Measurements from ENCODE around the gene SH3D19.
A peak's percentile ranks its signal among the peaks of the same experiment; 100 is the strongest.

Gene SH3D19, protein sequence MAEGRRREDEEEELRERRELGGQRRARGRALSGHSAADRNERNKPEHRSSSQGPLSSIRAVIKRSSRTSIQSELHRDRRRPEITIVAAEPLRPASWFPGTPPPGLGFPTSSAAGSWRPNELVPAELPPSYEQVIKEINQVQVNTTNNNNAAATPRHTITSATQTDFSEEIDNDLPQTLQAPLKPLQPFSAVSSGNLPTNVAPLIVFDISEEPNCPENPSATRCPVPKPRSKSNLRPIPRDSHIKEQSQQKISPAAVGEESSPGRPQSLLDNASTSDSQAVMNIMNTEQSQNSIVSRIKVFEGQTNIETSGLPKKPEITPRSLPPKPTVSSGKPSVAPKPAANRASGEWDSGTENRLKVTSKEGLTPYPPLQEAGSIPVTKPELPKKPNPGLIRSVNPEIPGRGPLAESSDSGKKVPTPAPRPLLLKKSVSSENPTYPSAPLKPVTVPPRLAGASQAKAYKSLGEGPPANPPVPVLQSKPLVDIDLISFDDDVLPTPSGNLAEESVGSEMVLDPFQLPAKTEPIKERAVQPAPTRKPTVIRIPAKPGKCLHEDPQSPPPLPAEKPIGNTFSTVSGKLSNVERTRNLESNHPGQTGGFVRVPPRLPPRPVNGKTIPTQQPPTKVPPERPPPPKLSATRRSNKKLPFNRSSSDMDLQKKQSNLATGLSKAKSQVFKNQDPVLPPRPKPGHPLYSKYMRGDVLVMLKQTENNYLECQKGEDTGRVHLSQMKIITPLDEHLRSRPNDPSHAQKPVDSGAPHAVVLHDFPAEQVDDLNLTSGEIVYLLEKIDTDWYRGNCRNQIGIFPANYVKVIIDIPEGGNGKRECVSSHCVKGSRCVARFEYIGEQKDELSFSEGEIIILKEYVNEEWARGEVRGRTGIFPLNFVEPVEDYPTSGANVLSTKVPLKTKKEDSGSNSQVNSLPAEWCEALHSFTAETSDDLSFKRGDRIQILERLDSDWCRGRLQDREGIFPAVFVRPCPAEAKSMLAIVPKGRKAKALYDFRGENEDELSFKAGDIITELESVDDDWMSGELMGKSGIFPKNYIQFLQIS

DNA sequence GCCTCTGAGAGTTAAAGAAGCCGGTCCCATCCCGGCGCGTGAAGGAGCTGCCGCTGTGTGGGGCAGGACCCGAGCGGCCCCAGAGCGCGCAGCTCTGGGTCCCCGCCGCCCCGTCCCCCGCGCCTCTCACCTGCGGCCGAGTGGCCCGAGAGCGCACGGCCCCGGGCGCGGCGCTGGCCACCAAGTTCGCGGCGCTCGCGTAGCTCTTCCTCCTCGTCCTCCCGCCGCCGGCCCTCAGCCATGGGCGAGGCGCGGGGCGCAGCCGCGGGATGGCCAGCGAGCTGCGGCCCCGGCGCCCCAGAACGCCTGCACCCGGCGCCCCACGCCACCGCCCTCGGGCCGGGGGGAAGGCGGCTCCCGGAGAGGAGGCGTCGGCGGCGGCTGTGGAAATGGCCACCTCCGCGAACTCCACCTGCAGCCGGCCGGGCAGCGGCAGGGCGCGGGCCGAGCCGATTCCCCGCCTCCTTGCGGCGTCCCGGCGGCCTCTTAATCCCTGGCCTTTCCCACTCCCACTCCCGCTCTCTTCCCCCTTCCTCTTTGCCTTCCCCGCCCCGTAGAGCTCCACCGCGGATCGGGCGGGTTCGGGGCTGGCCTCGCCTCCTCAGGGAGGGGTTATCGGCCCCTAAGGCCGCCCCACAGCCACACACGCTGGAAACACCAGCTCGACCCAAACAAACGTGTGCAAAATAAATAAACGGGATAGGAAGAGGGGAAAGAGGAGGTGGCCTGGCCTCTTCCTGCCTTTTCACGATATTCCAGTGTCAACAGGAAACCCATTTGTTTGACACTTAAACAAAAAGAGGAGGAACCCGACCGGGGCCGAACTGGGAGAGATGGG lies at the start of gene SH3D19:
TSS of gene SH3D19 (minus strand) at position 495 of the 838 bp plus-strand sequence. CDS start at position 242, 253 bp downstream.
- DNase-seq, result no peak

DNA sequence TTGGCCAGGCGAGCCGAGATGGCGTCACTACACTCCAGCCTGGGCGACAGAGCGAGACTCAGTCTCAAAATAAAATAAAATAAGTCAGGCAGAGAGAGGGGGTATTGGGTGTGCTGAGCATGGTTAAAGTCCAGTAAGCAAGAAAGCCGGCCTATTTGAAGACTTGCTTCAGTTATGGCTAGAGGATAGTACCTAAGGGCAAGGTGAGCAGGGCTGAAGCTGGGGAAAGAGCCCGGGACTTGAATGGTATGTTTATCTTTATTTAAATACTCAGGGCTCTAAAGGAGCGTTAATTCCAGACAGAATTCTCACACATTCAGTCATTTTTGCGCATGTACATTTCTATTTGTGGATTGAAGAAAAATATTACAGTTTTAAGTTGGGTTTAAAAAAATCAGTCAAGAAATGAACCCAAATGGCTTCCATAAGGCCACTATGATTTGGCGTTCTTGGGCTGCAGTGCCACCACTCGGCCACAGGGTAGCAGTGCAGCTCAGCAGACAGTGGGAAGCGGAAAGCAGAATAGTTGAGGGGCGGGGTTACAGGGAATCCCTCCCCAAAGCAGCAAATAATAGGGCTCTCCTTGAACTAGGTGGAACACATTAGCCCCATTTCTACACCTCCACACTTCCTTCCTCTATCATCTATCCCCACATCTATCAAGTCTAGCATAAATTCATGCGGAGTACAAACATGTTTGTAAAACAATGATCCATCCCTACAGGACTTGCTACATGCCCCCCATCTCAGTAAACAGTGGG lies 37.2 kb upstream of the SH3D19 start:
- DNase-seq, result peak; percentile 0

DNA sequence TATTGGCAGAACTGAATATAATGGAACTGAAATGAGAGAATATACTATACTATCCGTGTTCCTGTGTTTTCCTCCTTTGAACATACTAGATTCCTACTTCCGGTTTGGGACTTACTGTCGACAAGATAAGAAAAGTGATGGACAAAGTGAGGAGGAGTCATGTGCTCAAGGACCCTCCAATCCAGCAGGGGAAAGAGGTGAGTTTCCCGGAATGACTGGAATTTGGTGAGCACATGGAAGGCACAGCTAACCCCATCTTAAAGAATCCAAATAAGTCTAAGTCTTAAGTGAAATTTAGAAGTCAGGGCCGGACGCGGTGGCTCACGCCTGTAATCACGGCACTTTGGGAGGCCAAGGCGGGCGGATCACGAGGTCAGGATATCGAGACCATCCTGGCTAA lies 36.6 kb upstream of the SH3D19 start:
- no peak for DNase-seq

DNA sequence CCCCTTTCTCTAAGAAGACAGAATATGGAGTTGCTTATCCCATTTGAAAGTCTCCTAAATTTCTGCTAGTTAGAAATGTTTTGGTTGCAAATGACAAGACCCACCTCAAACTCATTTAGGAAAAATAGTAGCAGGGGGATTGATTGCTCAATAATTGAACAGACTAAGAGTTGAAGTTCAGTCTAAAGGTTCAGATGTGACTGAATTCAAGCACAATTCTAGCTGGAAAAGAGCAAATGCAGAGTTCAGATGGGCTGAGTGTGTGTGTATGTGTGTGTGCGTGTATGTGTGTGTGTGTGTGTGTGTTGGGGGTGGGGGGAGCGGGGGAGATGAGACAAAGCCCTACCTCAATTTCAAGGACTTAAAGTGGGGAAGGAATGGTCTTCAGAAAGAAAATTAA lies 35.7 kb upstream of the SH3D19 start:
- DNase-seq, result no peak

DNA sequence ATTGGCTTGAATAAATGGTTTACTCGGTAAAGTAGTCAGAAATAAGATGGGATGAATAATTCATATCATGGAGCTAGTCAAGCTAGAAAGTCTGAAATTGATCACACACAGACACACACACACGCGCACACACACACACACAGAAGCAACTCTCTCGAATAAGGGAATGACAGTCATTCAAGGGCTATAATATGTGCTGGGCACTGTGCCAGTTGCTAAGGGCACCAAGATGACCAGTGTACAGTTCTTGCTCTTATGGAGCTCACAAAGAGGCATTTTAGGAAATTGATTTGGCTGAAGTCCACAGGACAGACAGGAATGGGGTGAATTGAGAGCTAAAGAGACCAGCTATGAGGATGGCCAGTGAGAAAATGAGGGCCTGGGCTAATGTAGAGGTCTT lies 34.2 kb upstream of the SH3D19 start:
- DNase-seq, result no peak

DNA sequence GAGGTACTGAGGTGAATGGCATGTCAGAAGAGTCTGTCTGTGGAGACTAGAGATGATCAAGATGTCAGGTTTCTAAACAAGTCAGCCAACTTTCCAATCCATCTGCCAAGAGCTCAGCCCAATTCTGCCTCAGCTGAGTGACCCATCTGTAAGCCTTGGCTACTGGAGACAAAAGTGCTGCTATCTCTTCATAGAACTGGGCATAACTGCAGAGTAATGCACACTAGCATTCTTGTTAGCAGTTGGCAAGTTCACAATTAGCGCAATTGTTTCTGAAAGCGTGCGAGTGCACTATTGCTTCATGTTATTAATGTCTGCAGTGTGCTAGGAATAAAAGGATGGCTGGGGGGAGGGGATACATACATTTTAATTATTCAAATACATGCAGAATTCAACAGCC lies 32.9 kb upstream of the SH3D19 start:
- DNase-seq, result no peak

DNA sequence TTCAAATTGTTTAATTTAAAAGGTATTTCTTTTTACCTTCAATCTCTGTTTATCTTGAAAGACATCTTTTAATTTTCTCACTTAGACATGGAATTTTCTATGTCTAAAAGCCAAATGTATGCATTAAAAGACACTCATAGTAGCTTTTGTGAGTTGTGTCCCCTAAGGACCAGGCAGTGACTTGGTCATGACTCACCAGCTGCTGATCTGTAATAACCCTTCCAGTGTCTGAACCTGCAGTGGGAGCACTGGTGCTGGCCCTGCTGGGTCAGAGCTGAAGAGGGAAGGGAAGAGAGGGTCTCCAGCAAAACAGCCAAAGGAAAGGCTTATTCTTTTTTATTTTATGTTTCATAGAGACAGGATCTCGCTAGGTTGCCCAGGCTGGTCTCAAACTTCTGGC lies 31.1 kb upstream of the SH3D19 start:
- no peak for DNase-seq

DNA sequence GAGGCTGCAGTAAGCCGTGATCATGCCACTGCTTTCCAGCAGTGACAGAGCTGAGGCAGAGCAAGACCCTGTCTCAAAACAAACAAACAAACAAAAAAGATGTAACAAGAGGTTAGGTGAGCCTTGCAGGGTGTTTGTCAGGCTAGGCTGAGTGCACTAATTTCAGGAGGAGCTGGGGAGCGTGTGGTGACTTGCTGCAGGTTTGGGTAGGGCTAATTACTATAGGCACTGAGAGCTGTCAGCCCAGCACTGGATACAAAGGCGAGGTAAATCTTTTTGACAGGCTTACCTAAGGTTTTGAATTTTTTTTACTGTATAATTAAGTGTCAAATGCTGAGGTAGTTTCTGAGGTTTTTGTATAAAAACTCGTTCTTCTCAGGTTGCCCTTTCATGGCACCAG lies 29.8 kb upstream of the SH3D19 start:
- no peak for DNase-seq

DNA sequence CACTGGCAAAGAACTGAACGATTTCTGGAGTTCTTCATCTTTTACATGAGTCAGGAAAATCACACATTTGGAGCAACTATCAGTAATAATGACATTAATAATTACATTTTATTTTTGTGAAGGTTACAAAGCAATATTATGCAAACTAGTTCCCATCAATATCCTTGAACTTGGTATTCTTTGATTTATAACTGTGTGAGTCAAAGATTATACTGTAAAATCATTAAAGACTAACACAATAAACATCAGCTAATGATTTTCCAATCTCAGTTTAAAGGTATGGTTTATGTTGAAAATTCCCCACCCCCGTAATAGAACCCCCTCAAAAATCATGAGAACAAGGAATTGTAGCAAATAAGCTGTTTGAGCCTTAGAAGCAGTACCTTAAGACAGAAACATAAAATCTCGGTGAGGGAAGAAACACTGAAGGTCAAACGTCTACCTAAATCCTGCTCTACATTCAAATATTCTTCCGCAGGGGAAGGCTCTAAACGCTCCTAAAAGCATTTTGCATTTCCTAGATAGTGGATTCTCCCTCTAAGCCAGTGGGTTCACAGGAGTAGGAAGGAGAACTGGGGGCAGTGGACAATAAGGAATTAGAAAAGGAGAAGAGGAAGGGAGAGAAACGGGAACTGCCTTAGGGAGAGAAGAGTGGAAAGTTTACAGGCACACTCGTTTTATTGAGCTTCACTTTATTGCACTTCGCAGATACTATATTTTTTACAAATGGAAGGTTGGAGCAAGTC lies 22.3 kb upstream of the SH3D19 start:
- DNase-seq, result no peak

DNA sequence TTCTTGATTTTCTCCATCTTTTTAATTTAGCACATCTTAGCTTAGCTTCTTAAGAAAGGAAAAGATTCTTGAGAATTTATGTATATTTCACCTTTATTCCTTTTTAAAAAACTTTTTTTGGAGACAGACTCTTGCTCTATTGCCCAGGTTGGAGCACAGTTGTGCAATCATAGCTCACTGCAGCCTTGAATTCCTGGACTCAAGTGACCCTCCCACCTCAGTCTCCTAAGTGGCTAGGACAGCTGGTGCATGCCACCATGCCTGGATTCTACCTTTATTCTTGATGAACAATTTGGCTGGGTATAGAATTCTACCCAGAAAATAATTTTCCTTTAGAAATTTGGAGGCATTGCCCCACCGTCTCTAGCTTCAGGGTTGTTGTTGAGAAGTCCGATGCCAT lies 19.5 kb upstream of the SH3D19 start:
- no peak for DNase-seq

DNA sequence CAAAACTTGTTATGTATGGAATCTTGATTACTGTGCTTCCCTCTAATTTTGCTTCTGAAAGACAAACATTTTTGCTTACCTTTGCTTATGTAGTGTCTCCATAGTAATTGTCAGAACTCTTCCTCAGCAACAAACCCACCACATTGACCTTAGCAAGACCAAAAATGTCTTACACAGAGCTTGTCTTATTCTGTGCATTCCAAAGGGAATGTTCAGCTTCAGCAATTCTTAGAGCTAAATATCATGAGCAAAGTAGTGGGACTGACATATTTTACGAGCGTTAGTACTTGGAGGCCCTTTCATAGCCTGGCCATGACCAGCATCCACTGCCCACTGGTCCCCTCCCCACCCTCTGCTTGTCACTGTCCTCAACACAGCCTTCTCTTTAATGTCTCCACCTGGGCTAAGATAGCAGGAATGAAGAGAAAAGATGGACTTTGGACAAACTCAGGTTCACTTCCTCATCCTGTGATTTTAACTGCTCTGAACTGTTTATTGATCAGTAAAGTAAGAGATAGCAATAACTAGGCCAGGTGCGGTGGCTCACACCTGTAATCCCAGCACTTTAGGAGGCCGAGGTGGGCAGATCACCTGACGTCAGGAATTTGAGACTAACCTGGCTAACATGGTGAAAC lies 15.5 kb upstream of the SH3D19 start:
- no peak for DNase-seq

DNA sequence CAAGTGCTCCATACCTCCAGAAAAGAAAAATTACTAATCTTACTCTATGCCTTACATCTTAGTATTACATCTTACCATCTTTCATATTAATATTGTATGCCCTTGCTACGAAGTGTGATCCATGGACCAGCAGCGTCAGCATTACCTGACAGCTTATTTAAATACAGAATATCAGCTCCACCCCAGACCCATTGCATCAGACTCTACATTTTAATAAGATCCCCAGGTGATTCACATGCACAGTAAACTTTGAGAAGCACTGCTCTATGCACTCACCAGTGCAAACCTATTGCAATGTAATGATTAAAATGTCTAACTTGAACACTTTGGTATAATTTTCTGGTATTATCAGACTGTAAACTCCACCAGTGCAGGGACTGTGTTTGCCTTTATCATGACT lies 14.1 kb upstream of the SH3D19 start:
- DNase-seq, result no peak

DNA sequence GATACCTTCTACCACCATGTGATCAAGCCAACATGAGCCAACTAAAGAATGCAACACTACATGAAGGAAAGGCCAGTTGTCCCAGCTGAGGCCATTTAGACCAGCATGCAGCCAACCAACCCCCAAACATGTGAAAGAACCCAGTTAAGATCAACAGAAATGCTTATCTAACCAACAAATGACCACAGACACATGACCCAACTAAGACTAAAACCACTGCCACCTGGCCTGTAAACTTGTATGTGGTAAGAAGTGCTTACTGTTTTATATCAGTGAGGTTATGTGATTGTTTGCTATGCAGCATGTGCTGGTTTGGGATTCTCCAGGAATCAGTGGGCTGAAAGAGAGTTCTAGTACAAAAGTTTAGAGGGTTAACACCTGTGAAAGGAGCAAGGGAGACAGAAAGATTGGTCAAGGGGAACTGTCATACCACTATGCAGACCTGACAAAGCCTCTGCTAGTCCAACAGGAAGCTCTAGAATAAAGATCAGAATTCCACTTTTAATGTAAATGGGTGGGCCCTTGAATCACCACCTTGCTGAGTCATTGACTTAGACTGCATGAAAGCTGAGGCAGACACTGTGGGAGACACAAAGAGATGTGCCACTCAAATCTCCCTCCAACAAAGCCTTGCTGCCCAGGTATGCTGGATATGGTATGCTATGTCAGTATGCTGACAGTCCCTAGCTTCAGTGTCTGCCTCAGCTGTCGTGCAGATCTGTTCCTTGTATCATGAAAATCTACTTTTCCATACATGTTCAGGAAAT lies 6.1 kb upstream of the SH3D19 start:
- no peak for DNase-seq

DNA sequence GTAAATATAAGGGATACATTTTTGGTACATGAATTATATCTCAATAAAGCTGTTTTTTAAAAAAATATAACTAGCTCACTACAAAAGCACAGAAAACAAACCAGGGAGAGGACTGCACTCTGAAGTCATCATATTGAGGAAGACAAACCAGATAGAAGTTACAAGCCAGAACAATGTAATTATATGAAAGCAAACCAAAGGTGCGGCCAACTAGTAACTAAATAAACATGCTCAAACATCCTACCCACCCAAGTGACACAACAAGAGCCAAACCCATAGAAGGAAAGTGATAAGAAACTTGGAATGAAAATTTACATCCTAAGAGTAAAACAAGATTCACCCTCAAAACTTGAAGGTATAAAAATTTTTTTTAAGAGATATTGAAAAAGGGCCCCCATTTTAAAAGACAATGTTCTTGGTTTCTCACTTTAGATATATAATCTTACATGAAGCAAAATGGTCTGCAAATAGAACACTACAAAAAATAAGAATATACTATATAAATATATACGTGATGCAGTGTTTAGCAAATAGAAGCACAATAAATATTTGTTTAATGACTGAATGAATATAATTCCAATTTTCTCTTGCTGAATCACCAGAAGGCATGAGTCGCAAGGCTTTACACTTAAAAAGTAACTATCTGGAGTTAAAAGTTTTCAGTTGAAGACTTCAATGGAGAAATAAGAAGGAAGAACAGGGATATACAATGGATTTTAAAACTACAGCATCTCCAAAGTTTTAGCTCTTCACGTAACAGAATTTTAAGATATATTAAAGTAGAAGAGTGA lies 4.0 kb upstream of the SH3D19 start:
- DNase-seq, result no peak

DNA sequence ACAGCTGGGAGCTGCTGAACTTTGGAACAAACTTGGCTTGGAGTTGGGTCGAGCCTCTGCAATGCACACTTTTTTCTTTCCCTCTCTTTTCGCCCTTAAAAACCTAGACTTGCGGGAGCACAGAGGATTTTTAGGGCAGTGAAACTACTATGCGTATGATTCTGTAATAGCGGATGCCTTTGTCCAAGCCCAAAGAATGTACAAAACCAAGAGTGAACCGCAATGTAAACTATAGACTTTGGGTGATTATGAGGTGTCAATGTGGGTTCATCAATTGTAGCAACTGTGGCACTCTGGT lies 493 bp upstream of the SH3D19 start:
- DNase-seq, result no peak

DNA sequence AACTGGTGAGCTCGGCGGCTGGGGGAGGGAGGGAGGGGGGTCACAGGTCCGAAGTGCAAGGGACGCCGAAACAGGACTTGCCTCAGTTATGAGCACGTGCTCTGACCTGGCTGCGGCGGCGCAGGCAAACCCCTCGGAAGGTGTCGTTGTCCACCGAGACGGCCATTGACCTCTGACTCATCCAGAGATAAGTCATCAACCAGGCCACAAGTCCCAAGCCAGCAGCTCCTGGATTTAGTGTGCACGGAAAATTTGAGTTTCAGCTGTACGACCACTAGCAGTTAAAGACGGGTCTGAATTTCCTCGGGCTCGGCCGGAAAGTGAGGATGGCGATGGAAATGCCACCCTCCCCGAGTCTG lies 674 bp downstream of the SH3D19 start:
- DNase-seq, result no peak

DNA sequence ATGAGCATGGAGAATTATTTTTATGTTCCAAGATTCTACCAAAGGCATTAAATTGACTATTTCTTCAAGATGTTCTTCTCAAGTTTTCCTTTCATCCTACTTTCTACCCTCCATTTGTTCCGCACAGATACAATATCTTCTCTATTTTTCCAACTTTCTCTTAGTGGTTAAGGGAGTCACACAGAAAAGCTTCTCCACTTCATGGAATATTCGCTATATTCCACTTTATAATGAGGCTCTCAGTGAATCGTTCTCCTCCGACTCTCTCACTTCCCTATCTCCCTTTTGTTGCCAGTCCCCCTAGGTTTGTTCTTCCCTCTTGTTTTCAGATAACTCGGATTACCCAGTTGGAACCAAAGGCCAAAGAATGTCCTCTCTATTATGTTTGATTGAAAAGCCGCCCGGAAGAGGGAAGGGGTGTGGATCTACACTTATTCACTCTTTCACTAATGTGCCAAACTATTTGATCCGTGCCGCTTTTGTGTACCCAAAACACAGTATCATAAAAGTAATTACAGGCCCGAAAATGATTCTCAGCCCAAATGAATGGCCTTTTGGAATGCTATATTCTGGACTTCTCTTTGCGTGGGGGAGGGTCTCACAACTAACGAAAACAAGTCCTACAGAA lies 1.2 kb downstream of the SH3D19 start:
- no peak for DNase-seq

DNA sequence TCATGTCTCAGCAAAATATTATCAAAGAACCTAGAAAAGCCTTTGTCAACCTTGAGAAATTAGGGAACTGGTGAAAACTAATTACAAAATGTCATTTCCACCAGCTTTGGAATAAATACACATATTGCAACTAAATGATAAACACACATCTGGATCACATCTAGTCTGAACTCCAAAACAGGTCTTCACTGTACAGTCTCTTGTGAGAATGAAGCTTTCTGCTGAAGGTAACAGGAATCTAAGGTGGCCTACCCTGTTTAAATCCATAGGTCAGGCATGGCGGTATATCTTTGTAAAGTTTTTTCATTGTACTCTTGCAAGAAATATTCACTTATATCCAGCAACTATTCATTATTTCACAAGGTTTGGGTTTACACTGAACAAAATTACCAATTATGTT lies 1.7 kb downstream of the SH3D19 start:
- no peak for DNase-seq

DNA sequence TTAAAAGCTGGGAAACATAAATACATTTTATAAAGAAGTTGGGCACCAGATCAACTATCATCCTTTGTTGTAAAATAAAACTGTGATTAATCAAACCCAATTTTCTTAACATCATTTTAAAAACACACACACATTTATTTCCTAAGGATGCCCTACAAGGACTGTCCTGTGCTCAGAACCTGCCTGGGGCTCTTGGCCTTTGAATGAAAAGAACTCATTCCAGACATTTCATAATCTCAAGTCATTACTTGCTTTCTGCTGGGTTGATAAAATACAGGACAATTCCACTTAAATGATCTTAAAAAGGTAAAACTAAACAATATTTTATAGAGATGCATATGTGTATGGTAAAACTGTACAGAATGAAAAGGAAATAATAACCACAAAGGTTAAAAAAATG lies 2.8 kb downstream of the SH3D19 start:
- DNase-seq, result no peak
